Thyroid gland (tissue), 4 donors: Measurements from ENCODE around the gene APOBEC2. TPM values are rescaled to one million over a fixed set of nuclear protein-coding genes. Genes with fewer than 3 reads are reported as not detected.

Source experiments
- DNase-seq, 2 donors: peaks; one replicate each; pipeline ENCODE4 v3.0.0-alpha.2; 2019
- H3K27ac ChIP-seq, 3 donors: fragments of 200-600 bp; sonication (generic); 1 replicate in 2 of 3; 2 replicates in 1 of 3; pipeline ENCODE4 v1.5.1; 2016 to 2019; ENCODE audit warnings: mild to moderate bottlenecking in 1 of 3, moderate library complexity in 1 of 3
- H3K27me3 ChIP-seq: fragments of 200-600 bp; sonication (generic); one replicate; pipeline ENCODE4 v1.5.1; 2019
- H3K36me3 ChIP-seq, 2 donors: fragments of 200-600 bp; sonication (generic); one replicate each; pipeline ENCODE4 v1.5.1; 2016 to 2019
- H3K4me1 ChIP-seq, 2 donors: fragments of 200-600 bp; sonication (generic); one replicate each; pipeline ENCODE4 v1.5.1; 2017 to 2019
- H3K4me3 ChIP-seq, 3 donors: fragments of 200-600 bp; sonication (generic); replicated peaks in 1 of 3; 1 replicate in 2 of 3; 2 replicates in 1 of 3; pipeline ENCODE4 v1.5.1; 2016; ENCODE audit warnings: mild to moderate bottlenecking in 1 of 3
- H3K9me3 ChIP-seq: fragments of 200-600 bp; sonication (generic); one replicate; pipeline ENCODE4 v1.5.1; 2017
- POLR2A ChIP-seq, 2 donors: fragments of 450-650 bp; IDR thresholded peaks; one replicate each; pipeline ENCODE4 v1.6.1; 2017; ENCODE audit warnings: antibody characterized with exemption in 2 of 2, mild to moderate bottlenecking in 2 of 2, moderate library complexity in 1 of 2
- WGBS, 2 donors: methylation state at CpG; one replicate each; pipeline ENCODE4 v1.1.5; 2017; 5-methylcytosine and 5-hydroxymethylcytosine counted together
- intact Hi-C: fragments of 100-400 bp; cut with DNase I; formaldehyde crosslinking; loops from one replicate; pipeline ENCODE4 v1.15.1; 2023
- total RNA-seq, 4 donors: library from RNA; depleted of rRNA; stranded (reverse); fragments of >200 nt; gene quantifications; one replicate each; pipeline ENCODE4 v1.2.3, GENCODE V29; 2016
- TF ChIP-seq, protein P1 (sequence below), 6 experiments: fragments of 200-600 bp in 3 of 6; fragments of 450-650 bp in 3 of 6; sonication (generic) in 3 of 6; IDR thresholded peaks; one replicate each; pipeline ENCODE4 v1.5.1; 2016 to 2019; ENCODE audit warnings: antibody characterized with exemption in 6 of 6, mild to moderate bottlenecking in 2 of 6, inconsistent platforms in 1 of 6, moderate library complexity in 1 of 6

APOBEC2 gene
- total RNA-seq, 4 donors from 2014 or later, result not detected

GRCh38 chr6:41022294-41022693, 30.7 kb upstream of the APOBEC2 start:
- Histone ChIP-seq H3K4me3 (no peak overlapping the region), H3K4me1 (peaks cover under 1 to 17% of the 10 kb centered on the region in 2 donors), H3K36me3 (no peaks in the 10 kb centered on the region), H3K27me3 (no peaks in the 10 kb centered on the region), H3K9me3 (no peaks in the 10 kb centered on the region), H3K27ac (peak overlapping the region in 1 of 3 donors; percentile 13)
- no peak for DNase-seq
- intact Hi-C loops, result no loop called here
- no peak for TF ChIP-seq POLR2A (IDR thresholded peaks at IDR 0.05)
- TF ChIP-seq, protein P1, sequence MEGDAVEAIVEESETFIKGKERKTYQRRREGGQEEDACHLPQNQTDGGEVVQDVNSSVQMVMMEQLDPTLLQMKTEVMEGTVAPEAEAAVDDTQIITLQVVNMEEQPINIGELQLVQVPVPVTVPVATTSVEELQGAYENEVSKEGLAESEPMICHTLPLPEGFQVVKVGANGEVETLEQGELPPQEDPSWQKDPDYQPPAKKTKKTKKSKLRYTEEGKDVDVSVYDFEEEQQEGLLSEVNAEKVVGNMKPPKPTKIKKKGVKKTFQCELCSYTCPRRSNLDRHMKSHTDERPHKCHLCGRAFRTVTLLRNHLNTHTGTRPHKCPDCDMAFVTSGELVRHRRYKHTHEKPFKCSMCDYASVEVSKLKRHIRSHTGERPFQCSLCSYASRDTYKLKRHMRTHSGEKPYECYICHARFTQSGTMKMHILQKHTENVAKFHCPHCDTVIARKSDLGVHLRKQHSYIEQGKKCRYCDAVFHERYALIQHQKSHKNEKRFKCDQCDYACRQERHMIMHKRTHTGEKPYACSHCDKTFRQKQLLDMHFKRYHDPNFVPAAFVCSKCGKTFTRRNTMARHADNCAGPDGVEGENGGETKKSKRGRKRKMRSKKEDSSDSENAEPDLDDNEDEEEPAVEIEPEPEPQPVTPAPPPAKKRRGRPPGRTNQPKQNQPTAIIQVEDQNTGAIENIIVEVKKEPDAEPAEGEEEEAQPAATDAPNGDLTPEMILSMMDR (IDR thresholded peaks at IDR 0.05), result no peak

DNA sequence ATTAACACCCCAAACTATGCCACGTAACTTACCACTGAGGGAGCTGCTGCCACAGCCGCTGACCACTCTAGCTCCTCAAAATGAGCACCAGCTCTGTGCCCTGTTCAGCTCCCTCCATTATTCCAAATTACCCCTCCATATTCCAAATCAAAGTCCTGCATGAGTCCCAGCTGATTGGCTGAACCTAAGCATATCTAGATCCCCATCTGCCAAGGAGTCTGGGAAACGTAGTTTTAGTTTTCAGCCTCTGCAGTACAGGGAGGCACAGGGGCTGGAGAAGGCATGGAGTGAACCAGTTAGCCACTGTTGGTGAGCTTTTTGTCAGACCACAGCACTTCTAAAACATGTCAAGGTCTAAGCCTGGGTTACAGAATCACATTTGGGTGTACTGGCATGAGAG, 29.9 kb upstream of the APOBEC2 start:
- no peaks in the 10 kb centered on the region for H3K9me3 ChIP-seq
- H3K27ac ChIP-seq, result no peak overlapping the region
- H3K4me1 ChIP-seq, result peaks cover 5 to 22% of the 10 kb centered on the region in 2 donors
- WGBS, 2 donors, result 95 to 97% methylated on average over 3 of the region's 3 CpGs
- DNase-seq, result no peak
- TF ChIP-seq POLR2A (IDR thresholded peaks at IDR 0.05), result no peak
- TF ChIP-seq, protein P1 (IDR thresholded peaks at IDR 0.05), result no peak
- H3K27me3 ChIP-seq, result no peaks in the 10 kb centered on the region
- H3K4me3 ChIP-seq, result no peak overlapping the region
- intact Hi-C loops, result no loop called here
- H3K36me3 ChIP-seq, result no peaks in the 10 kb centered on the region

- DNase-seq, result no peak
- TF ChIP-seq, protein P1 (IDR thresholded peaks at IDR 0.05), result no peak
- TF ChIP-seq POLR2A (IDR thresholded peaks at IDR 0.05), result no peak
- intact Hi-C loops, result no loop called here
- Histone ChIP-seq H3K4me1 (peaks cover 5 to 28% of the 10 kb centered on the region in 2 donors), H3K9me3 (no peaks in the 10 kb centered on the region), H3K27me3 (no peaks in the 10 kb centered on the region), H3K27ac (no peak overlapping the region), H3K4me3 (no peak overlapping the region), H3K36me3 (no peaks in the 10 kb centered on the region)
- WGBS, 2 donors, result 88 to 89% methylated on average over 3 of the region's 3 CpGs
These were observed 27.0 kb upstream of the APOBEC2 start for GRCh38 chr6:41025966-41026530.

DNA sequence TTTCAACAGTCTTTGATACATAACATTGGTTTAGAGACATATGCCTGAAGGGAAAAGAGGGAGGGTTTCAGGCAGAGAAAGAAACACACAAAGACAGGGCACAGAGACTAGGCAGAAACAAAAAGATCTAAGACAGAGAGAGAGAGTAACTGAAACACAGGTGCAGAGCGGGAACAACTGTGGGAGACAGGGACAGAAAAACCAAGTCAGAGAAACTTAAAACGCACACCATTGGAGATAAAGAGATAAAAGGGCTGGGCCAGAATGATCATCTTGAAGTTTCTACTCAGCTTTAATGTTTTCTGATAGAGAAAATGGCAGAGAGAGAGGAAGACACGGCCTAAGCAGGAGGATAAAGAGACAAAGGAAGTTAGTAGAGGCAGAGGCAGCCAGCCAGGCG, 25.8 kb upstream of the APOBEC2 start:
- H3K27ac ChIP-seq, result no peak overlapping the region
- no peaks in the 10 kb centered on the region for H3K27me3 ChIP-seq
- no peaks in the 10 kb centered on the region for H3K36me3 ChIP-seq
- no peak for DNase-seq
- 45 to 57% methylated on average over 4 of the region's 4 CpGs for WGBS, 2 donors
- H3K4me1 ChIP-seq, result peaks cover 5 to 22% of the 10 kb centered on the region in 2 donors
- peak overlapping the region in 1 of 3 donors; percentile 29 for H3K4me3 ChIP-seq
- intact Hi-C loops, result no loop called here
- H3K9me3 ChIP-seq, result no peaks in the 10 kb centered on the region
- TF ChIP-seq, protein P1 (IDR thresholded peaks at IDR 0.05), result no peak

GRCh38 chr6:41027799-41028560, 25.0 kb upstream of the APOBEC2 start:
- H3K4me1 ChIP-seq, result peaks cover 5 to 16% of the 10 kb centered on the region in 2 donors
- intact Hi-C loops, result loop anchor here (2.0 kb wide), 1 partner anchor 133 kb away; no protein-coding TSS in a partner anchor
- TF ChIP-seq, protein P1 (IDR thresholded peaks at IDR 0.05), result peak; percentile 92 to 99 (median 98)
- TF ChIP-seq POLR2A (IDR thresholded peaks at IDR 0.05), result peak in 1 of 2 donors; percentile 23
- 2 to 3% methylated on average over 12 to 29 of the region's 45 CpGs for WGBS, 2 donors
- no peaks in the 10 kb centered on the region for H3K27me3 ChIP-seq
- H3K4me3 ChIP-seq, result peak overlapping the region; percentile 8 to 29 (median 14)
- DNase-seq, result peak; percentile 87 to 89
- H3K27ac ChIP-seq, result peak overlapping the region in 1 of 3 donors; percentile 54
- no peaks in the 10 kb centered on the region for H3K9me3 ChIP-seq
- no peaks in the 10 kb centered on the region for H3K36me3 ChIP-seq
